DOHH2 (cell line): ENCODE measurements around the gene ACAA1.

ENCODE experiments used
- CTCF ChIP-seq: fragments of 200-600 bp; sonication (generic); IDR thresholded peaks from one replicate; pipeline ENCODE4 v1.5.1; 2014; ENCODE audit warnings: antibody characterized with exemption, mild to moderate bottlenecking, low read depth, low read length; ENCODE audit not compliant: poor library complexity, severe bottlenecking
- EZH2phosphoT487 ChIP-seq: fragments of 200-600 bp; sonication (generic); IDR thresholded peaks from 2 replicates; pipeline ENCODE4 v1.6.1; 2017; ENCODE audit warnings: borderline replicate concordance, mild to moderate bottlenecking, antibody characterized with exemption, low read length, moderate library complexity, mixed read lengths

GRCh38 chr3:38163841-38164642 lies 27.1 kb upstream of the ACAA1 start:
- TF ChIP-seq CTCF = peak; percentile 30
- no peak for TF ChIP-seq EZH2phosphoT487
